HG02885 (cell line): Measurements from ENCODE around the gene SGK1.
"Not testable (repeated sequence)": the region's sequence is repeated elsewhere in the genome, so short reads cannot be mapped to it uniquely, and the experiment has no call there.

Experiments used
- ATAC-seq: cut with Tn5 transposase; IDR thresholded peaks from one replicate; pipeline ENCODE4 v1.9.1; 2021; ENCODE audit warnings: mild to moderate bottlenecking; ENCODE audit not compliant: unreplicated experiment, poor library complexity

SGK1 gene

GRCh38 chr6:134233180-134233955 is 84.5 kb downstream of the SGK1 start:
- no peak for ATAC-seq

DNA sequence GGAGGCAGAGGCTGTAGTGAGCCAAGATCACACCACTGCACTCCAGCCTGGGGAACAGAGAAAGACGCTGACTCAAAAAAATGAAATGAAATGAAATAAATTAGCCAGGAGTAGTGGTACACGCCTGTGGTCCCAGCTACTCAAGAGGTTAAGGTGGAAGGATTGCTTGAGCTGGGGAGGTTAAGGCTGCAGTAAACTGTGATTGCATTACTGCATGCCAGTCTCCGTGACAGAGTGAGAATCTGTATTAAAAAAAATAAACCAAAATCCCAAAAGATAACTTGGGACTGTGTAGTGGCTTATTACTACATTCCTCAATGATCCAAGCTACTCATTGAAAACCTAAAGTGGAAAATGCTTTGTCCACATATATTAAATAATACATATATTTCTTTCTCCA is 87.0 kb downstream of the SGK1 start:
- no peak for ATAC-seq

GRCh38 chr6:134230087-134230700 is 87.7 kb downstream of the SGK1 start:
- no peak for ATAC-seq

DNA sequence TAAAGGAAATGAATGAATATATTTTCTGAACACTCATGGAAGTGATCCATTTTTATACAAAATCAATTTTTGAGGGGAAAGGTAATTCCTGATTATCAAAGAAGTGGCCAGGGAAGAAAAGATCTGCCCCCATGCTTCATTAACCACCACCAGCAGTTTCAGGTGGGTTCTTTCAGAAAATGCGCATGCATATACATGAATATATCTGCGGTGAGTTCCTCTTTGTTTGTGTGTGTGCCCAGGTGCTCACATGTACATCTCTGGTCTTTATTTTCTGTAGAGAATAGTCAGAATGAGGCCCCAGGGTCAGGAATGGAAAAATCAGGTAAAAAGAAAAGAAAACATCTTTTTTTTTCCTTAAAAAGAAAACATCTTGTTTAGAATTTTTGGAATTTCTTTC is 88.4 kb downstream of the SGK1 start:
- no peak for ATAC-seq

DNA sequence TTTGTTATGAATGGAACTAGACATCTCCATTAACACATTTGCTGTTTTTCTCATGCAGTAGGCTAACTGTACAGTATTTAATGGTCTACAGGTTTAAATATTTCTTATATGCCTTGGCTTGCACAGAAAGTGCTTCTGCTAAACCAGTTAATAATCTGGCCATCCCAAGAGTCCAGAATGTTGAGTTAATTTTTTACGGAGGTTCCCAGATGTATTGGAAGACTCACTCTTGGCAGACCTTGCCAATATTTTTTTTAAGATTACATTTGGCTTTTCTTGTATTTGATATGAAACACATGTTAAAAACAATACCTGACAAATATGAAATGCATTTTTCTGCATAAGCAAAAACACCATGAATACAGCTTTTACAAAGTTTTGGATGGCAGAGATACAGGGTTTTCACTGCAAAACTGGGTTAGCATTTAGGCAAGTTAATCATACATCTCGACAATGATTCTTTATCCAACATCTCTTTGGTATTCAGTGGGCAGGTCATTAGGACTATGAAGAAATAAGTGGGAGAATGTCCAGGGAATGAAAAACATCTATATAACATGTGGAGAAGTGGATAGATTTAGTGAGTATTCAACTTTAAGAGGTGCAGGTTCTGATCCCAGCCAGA is 94.0 kb downstream of the SGK1 start:
- ATAC-seq: no peak

GRCh38 chr6:134221250-134221649 is 96.7 kb downstream of the SGK1 start:
- no peak for ATAC-seq

DNA sequence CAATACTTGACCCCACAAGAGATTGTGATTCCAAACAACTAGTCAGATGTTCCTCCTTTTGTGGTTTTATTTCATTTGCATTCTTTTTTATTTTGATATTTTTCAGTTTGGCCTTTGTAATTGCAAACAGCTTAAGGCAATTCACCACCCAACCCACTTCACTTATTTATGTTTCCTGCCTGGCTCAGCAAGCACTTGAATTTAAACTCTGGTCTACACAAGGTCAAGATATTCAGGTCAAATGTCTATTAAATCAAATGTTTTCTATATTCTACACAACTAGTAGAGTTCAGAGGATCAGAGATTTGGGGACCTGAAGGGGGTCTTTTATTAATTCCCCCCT is 100.1 kb downstream of the SGK1 start:
- no peak for ATAC-seq

- no peak for ATAC-seq
Measured at GRCh38 chr6:134217105-134217797, 100.7 kb downstream of the SGK1 start.

DNA sequence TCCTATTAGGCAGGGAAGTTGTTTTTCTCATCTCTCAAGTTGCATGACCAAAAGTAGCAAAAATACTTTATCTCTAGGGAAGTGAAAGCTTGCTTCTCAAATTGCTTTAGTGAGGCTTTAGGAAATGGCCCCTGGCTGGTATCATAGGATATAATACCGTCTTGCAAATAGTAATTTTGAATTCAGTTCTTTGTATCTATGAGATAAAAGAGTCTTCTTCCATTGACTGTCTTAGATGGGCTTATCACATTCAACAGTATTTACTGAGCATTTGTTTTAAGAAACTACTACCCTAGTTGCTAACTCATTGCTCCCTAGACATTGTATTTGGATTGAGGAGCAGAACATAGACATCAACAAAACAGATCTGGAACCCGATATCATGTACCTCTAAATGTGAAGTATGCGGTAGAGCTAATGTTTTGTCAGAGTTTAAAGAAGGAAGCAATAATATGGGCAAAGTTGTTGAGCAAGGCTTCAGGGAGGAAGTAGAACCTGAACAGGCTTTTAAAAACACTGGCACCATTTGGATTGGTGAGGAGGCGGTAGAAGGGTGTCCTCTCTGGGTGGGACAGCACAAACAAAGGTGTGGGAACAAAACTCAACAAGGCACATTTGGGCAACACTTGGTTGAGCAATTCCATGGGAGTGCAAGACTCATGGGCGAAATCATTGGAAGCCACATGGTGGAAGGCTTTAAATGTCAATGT is 101.5 kb downstream of the SGK1 start:
- ATAC-seq: peak; percentile 73

GRCh38 chr6:134213410-134213809 is 104.5 kb downstream of the SGK1 start:
- ATAC-seq: not testable (repeated sequence)

DNA sequence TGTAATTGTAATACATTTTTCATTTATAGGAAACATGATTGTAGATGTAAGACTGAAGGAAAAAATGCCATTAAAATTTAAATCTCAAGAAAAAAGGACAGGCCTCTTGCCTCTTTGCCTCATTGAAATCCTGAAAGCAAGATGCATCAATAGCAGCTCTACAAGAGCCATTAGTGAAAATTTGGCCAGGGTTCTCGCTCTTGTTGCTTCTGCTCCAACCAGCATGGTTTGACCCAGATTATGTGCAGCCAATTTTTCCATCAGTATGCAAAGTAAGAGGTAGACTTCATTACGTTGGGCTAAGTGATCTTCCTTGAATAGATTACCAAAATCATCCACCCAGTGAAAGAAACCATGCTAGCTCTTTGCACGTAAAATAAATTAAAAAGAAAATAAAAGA is 106.6 kb downstream of the SGK1 start:
- no peak for ATAC-seq

DNA sequence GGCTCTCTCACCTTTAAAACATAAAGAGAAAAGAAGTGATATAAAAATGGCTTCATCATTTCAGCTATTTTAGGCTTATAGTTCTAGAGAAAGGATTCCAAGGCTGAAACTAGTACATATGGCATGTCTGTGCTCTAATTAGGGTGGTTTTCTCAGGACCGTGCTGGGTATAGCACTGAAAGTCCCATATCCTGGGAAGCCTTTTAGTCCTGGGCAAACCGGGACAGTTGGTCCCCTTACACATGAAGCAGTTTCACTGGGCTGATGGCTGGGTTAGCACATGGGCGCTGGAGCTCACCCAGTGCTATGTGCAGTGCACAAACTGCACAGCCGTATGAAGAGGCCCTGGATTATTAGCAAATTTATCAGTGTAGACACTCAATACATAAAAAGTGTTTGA is 110.5 kb downstream of the SGK1 start:
- no peak for ATAC-seq

DNA sequence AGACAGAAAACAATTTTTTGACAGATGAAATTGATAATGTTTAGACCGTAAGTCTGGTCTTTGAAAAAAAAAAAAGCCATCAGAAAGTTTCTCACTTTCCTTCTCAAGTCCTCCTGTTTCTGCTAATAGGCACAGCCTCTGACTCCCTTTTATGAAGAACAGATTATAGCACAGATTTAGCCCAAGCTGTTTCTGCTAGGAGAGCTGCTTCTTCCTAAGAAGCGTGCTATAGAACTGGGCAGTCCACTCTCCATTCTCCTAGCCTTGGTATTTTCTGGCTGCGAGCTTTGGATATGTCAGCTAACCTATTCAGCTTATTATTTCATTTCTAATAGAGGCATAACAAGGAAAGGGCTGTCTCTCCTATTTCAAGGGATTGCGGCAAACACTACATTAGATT is 112.5 kb downstream of the SGK1 start:
- ATAC-seq: no peak

DNA sequence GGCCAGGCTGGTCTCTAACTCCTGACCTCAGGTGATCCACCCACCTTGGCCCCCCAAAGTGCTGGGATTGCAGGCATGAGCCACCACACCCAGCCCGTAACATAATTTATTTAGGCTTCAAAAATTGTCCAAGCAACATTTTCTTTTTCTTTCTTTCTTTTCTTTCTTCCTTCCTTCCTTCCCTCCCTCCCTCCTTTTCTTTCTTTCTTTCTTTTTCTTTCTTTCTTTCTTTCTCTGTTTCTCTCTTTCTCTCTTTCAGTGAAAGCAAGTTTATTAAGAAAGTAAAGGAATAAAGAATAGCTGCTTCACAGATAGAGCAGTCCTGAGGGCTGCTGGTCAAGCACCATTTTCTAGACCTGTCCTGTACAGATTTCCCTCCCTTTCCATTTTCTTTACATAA is 113.2 kb downstream of the SGK1 start:
- not testable (repeated sequence) for ATAC-seq

- ATAC-seq: no peak
Measured at GRCh38 chr6:134204031-134204430, 113.9 kb downstream of the SGK1 start.

GRCh38 chr6:134201716-134202115 is 116.2 kb downstream of the SGK1 start:
- no peak for ATAC-seq

DNA sequence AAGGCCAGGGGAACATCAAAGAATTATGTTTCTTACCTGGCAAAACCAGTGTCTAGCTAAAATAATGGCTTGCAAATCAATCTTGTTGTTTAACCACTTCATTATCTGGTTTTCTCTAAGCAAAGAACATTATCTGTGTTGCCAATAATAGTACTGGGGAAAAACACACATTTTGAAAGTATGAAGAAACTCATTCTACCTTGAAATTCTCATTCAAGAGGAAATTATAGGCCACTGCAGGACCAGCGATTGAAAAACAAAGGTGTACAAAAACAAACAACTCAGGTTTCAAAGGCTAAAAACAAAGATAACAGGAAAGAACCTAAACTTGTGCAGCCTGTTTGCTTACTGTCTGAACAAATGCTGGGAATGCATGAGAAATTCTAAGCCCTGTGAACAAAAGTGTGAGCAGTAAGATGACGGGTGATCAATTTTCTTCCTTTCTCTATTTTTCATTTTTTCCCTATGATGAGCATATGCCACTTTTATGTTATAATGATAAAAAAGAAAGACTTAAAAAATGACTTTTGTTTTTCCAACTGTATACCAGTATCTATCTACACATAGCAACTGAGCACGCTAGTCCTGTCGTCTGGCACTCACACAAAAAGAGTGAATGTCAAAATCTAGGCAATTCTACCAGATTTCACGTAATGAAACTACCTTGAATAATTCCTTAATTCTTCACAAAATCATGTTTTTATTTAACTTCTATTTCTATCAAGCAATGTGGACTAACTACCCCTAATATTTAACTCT is 117.9 kb downstream of the SGK1 start:
- peak; percentile 58 for ATAC-seq

DNA sequence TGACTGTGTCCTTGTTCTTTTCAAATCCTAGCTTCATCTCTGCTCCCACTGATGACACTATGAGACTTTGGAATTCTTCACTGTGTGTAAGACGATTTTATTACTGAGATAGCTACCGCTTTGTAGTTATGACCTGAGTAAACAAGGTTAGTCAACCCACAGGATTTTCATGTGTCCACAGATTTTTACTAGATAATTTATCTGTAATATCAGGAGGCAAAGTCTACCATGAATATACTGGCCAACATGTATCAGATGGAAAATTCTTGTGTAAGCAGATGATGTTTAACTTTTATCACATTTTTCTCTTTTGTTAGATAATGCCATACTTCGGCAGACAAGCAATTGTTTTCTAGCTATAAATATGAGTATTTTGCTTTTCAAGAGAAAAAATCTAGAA is 119.8 kb downstream of the SGK1 start:
- no peak for ATAC-seq

- not testable (repeated sequence) for ATAC-seq
Measured at GRCh38 chr6:134197685-134198084, 120.2 kb downstream of the SGK1 start.
